Omental fat pad (tissue), 4 donors: ENCODE results near the gene LCP1. TPM values are rescaled to one million over a fixed set of nuclear protein-coding genes. Genes with fewer than 3 reads are reported as not detected.

Source experiments
- ATAC-seq: fragments of 150-250 bp; one replicate; pipeline ENCODE4 v1.9.1; 2016; ENCODE audit warnings: mild to moderate bottlenecking, moderate library complexity; ENCODE audit not compliant: low FRiP score
- DNase-seq: peaks from one replicate; pipeline ENCODE4 v3.0.0-alpha.2; 2019; ENCODE audit warnings: low spot score
- CTCF ChIP-seq, 3 donors: fragments of 450-650 bp; IDR thresholded peaks; one replicate each; pipeline ENCODE4 v1.5.1; 2016 to 2017; ENCODE audit warnings: antibody characterized with exemption in 3 of 3, mild to moderate bottlenecking in 3 of 3, moderate library complexity in 2 of 3
- small RNA-seq: library from RNA; depleted of rRNA; stranded (forward); fragments of <200 nt; gene quantifications from one replicate; pipeline ENCODE3, GENCODE V24; 2016
- total RNA-seq, 4 donors: library from RNA; depleted of rRNA; stranded (reverse); fragments of >200 nt; gene quantifications; one replicate each; pipeline ENCODE4 v1.1.0, GENCODE V29; 2016

The LCP1 gene
- total RNA-seq, 4 donors from 2014 or later = 61.0 to 325 (median 142) TPM

GRCh38 chr13:46079770-46080169, 102.2 kb downstream of the LCP1 start:
- no peak for ATAC-seq
- no peak for DNase-seq
- TF ChIP-seq CTCF (IDR thresholded peaks at IDR 0.05) = no peak

- DNase-seq = no peak
- ATAC-seq = no peak
- TF ChIP-seq CTCF (IDR thresholded peaks at IDR 0.05) = no peak
These were observed 104.7 kb downstream of the LCP1 start for GRCh38 chr13:46077265-46077664.

GRCh38 chr13:46076827-46077226, 105.2 kb downstream of the LCP1 start:
- DNase-seq = no peak
- TF ChIP-seq CTCF (IDR thresholded peaks at IDR 0.05) = no peak
- ATAC-seq = no peak

Small RNA genes lying within 50 kb of the gene (small RNA-seq; reads per million reads assigned to genes)
- gene RN7SL288P = not detected

Other genes starting within 250 kb of the LCP1 start
- gene ZC3H13, start 129.4 kb downstream of the LCP1 start, total RNA-seq = 10 to 100 TPM; 22.7 to 49.0 (median 24.9) TPM
- gene CPB2, start 77.1 kb downstream of the LCP1 start, total RNA-seq = not detected
- 1 to 10 TPM in 1 of 4 donors, not detected in 3; 1.0 TPM for gene LRRC63, start 29.8 kb upstream of the LCP1 start, total RNA-seq
- gene RUBCNL, start 205.1 kb upstream of the LCP1 start, total RNA-seq = 10 to 100 TPM in 1 of 4 donors, 1 to 10 TPM in 3; 4.0 to 21.9 (median 6.8) TPM